Pancreas (tissue), 10 donors: ENCODE measurements around the gene UTP3. TPM values are rescaled to one million over a fixed set of nuclear protein-coding genes. Genes with fewer than 3 reads are reported as not detected.

ENCODE experiments used
- ATAC-seq, 4 donors: fragments of 200-7000 bp; cut with Tn5 transposase; one replicate each; pipeline versions ENCODE4 v1.8.0 to v1.9.1; 2020; ENCODE audit warnings: mild to moderate bottlenecking in 4 of 4, moderate library complexity in 4 of 4
- DNase-seq, 6 donors: peaks; one replicate each; pipeline ENCODE4 v3.0.0-alpha.2; 2020
- FAIRE-seq: peaks from 2 replicates; lab custom pipeline; 2012; peaks lifted over from hg19 to GRCh38; lab: Jason Lieb, UNC
- H3K27ac ChIP-seq, 4 donors: fragments of 200-600 bp; sonication (generic); 1 replicate in 3 of 4; 2 replicates in 1 of 4; pipeline versions ENCODE4 v1.5.0 to v1.8.0; 2020
- H3K27me3 ChIP-seq, 4 donors: fragments of 200-600 bp; one replicate each; pipeline ENCODE4 v1.8.0; 2021
- H3K36me3 ChIP-seq, 3 donors: fragments of 200-600 bp; sonication (generic) in 1 of 3; one replicate each; pipeline versions ENCODE4 v1.5.0 to v1.8.0; 2020 to 2021
- H3K4me1 ChIP-seq, 3 donors: fragments of 200-600 bp; one replicate each; pipeline ENCODE4 v1.8.0; 2021
- H3K4me3 ChIP-seq, 4 donors: fragments of 200-600 bp; sonication (generic) in 2 of 4; one replicate each; pipeline versions ENCODE4 v1.5.0 to v1.8.0; 2020 to 2021
- H3K9me3 ChIP-seq, 4 donors: fragments of 200-600 bp; one replicate each; pipeline ENCODE4 v1.8.0; 2021
- CTCF ChIP-seq, 4 donors: fragments of 200-600 bp; sonication (generic) in 3 of 4; IDR thresholded peaks; one replicate each; pipeline versions ENCODE4 v1.5.0 to v1.8.0; 2021; ENCODE audit warnings: antibody characterized with exemption in 4 of 4
- WGBS, 2 donors: extraction: QIAGEN DNeasy Blood & Tissue Kit; methylation state at CpG; one replicate each; pipeline ENCODE4 v1.1.7; 2013; 5-methylcytosine and 5-hydroxymethylcytosine counted together
- intact Hi-C, 3 donors: fragments of 100-400 bp; cut with DNase I; formaldehyde crosslinking; loops; one replicate each; pipeline versions ENCODE4 v1.11.1 to v1.14.2; 2022
- polyA plus RNA-seq, 2 donors: library from polyadenylated mRNA; stranded (reverse); fragments of 200-250 nt; gene quantifications; one replicate each; pipeline ENCODE4 v1.2.3, GENCODE V29; 2013
- total RNA-seq, 6 donors: library from RNA; stranded (reverse); fragmentation: NEBNext Ultra II Directional in 4 of 6; extraction: Animal tissue kit (Norgen Biotek cat#: 25700) in 4 of 6; gene quantifications; one replicate each; pipeline versions ENCODE4 v1.2.1 to v1.2.4, GENCODE V29; 2021 to 2023
- donor health status: healthy with polysubstance abuse.
- donor health status: DM: no; HTN: no; CAD: no; lungs with moderate emphysema.
- donor health status: DM: no; HTN: no; CAD: no.
- donor health status: control.
- donor health status: control.
- donor health status: Bipolar disorder and iron deficiency.
- donor health status: DM: yes; HTN: yes; CAD: no.
- donor health status: DM: no; HTN: no; CAD: no.
- donor health status: DM: no; HTN: no; CAD: no.
- donor health status: DM: yes; HTN: yes; CAD: no.

The UTP3 gene
- total and polyA plus RNA-seq, 8 donors, result 6.5 to 15.4 (median 10.5) TPM

DNA sequence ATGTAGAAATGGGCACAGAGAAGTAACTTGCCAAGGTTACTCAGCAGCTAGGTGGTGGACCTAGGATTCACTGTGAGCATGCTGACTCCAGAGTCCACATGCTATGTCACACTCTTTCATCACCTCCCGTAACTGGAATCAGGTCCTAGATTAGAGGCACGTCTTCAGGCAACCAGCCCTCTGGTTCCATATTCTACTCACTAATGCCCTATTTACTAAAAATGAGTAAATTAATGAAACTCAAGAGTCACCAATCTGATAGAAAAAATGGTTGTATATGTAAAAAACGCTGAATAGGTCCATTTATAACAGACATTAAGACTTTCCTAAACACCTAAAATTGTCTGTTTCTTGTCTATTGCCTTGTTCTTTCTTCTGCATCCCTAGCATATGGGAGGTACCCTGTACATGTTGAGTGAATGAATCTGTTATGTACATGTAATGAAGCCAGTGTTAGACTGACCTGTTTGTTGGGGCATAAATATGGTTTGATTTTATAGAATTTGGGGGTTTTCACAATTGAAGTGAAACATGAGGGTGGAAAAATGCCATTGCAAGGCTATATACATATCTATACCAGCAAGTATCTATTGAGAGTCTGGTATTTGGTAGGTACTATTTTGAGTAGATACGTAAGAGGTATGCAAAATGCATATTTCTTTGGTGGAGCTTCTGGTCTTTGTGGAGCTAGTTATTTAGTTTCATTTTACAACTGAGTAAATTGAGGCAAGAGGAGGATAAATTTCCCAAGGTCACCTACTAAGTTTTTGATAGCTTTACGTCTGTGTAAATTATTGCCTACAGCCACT lies 26.0 kb downstream of the UTP3 start:
- no peak overlapping the region for H3K27ac ChIP-seq

DNA sequence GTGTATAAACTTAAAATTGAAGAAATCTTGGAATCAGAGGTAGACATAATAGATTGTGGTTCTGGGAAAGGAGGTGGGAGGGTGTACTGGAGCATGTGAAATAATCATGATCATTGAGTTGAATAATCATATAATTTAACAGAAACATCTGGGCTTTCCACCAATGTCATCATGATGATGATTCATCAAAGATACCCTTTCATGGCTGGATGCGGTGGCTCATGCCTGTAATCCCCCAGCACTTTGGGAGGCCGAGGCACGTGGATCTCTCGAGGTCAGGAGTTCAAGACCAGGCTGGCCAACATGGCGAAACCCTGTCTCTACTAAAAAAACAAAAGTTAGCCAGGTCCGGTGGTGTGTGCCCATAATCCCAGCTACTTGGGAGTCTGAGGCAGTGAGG lies 26.8 kb downstream of the UTP3 start:
- 91 to 95% methylated on average over 6 of the region's 6 CpGs for WGBS, 2 donors
- intact Hi-C loops, result no loop called here
- no peak for DNase-seq
- no peak for TF ChIP-seq CTCF (IDR thresholded peaks at IDR 0.05)
- Histone ChIP-seq H3K9me3 (no peaks in the 10 kb centered on the region), H3K27me3 (no peaks in the 10 kb centered on the region), H3K27ac (no peak overlapping the region), H3K36me3 (no peaks in the 10 kb centered on the region), H3K4me1 (peaks cover 4 to 33% (median 20%) of the 10 kb centered on the region in 3 donors), H3K4me3 (no peak overlapping the region)
- FAIRE-seq, result no peak
- ATAC-seq, result peak in 1 of 4 donors; percentile 30

More for the DNA sequence above, 26.0 kb downstream of the UTP3 start:
- H3K27me3 ChIP-seq, result no peaks in the 10 kb centered on the region
- DNase-seq (peak in 1 of 6 donors; percentile 33), FAIRE-seq (no peak), ATAC-seq (peak; percentile 59 to 86 (median 70))
- H3K9me3 ChIP-seq, result no peaks in the 10 kb centered on the region
- intact Hi-C loops, result no loop called here
- peaks cover 4 to 41% (median 28%) of the 10 kb centered on the region in 3 donors for H3K4me1 ChIP-seq
- no peak for TF ChIP-seq CTCF (IDR thresholded peaks at IDR 0.05)
- no peak overlapping the region for H3K4me3 ChIP-seq
- no peaks in the 10 kb centered on the region for H3K36me3 ChIP-seq
- 62 to 64% methylated on average over 5 of the region's 5 CpGs for WGBS, 2 donors

DNA sequence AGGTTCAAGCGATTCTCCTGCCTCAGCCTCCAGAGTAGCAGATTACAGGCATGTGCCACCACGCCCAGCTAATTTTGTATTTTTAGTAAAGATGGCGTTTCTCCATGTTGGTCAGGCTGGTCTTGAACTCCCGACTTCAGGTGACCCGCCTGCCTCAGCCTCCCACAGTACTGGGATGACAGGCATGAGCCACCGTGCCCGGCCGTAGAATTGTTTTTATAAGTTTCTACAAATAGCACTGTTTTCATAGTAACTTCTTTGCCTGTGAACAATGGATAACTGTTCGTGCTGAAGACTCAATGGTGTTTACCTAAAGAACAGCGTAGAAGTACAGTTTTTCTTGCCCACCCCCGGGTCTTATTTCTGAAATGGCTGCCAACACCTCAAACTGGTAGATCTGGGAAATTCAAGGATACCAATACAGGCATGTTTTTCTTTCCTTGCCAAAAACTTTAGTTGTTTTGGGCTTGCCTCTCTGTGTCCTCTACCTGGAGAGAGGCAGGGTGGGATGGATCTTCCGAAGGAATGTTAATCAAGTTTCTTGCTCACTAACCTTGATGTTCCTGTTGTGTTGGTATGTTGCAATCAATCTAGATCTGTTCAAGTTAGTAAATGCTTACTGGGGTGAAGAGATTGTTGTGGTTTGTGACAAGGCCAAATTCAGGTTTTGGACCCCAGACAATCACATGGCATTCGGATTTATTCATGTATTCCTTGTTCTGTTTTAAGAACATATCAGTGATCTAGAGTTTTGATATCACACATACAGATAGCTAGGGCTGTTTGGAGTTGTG lies 30.7 kb downstream of the UTP3 start:
- Histone ChIP-seq H3K9me3 (no peaks in the 10 kb centered on the region), H3K27ac (no peak overlapping the region), H3K27me3 (no peaks in the 10 kb centered on the region), H3K36me3 (no peaks in the 10 kb centered on the region), H3K4me3 (no peak overlapping the region), H3K4me1 (peaks cover 0 to 14% (median 6%) of the 10 kb centered on the region in 3 donors)
- DNase-seq, result no peak
- ATAC-seq, result peak in 2 of 4 donors; percentile 33 to 36
- 74 to 77% methylated on average over 13 of the region's 13 CpGs for WGBS, 2 donors
- TF ChIP-seq CTCF (IDR thresholded peaks at IDR 0.05), result no peak
- intact Hi-C loops, result no loop called here
- FAIRE-seq, result no peak

DNA sequence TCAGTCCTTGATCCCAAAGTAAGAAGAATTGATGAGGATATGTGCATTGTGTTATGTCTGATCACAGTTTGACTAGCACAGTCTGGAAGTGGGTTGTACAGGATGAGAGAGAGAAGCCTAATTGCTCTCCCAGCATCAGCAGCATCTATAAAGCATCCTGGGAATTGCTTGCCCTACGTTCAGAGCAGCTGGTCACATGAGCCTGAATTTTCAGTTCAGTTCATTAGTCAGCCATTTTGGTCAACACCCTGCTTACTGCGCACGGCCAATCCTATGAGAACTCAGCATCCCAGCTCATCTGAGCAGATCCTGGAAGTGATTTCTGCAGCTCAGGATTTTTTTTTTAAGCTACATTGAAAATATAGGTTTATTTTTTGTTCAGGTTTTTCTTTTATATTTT lies 33.4 kb downstream of the UTP3 start, which contains the start of gene RUFY3:
Gene RUFY3, plus strand, starts transcription at position 218 of the 400 bp plus-strand sequence. CDS start 610 bp downstream, outside the sequence.
- Histone ChIP-seq H3K27ac (no peak within 1 kb of the TSS), H3K36me3 (no peaks in the 10 kb centered on the region), H3K9me3 (no peaks in the 10 kb centered on the region), H3K4me1 (peaks cover 0 to 4% (median 3%) of the 10 kb centered on the region in 3 donors), H3K4me3 (peak within 1 kb of the TSS in 1 of 4 donors; percentile 15), H3K27me3 (no peaks in the 10 kb centered on the region)
- DNase-seq, result no peak
- 72 to 80% methylated on average over 3 of the region's 3 CpGs for WGBS, 2 donors
- intact Hi-C loops, result no loop called here
- TF ChIP-seq CTCF (IDR thresholded peaks at IDR 0.05), result no peak
- FAIRE-seq, result peak; percentile 32
- ATAC-seq, result peak; percentile 40 to 89 (median 78)
